Measurements from ENCODE around the gene GJA4. TPM values are rescaled to one million over a fixed set of nuclear protein-coding genes. Genes with fewer than 3 reads are reported as not detected.

Gene GJA4
- polyA plus RNA-seq, 1 donor from 2014 or later, result not detected

GRCh38 chr1:34792424-34792823, 375 bp upstream of the GJA4 start:
- Histone ChIP-seq H2AFZ (ENCODE audit: low read depth, low read length) (no peak overlapping the region), H3K9ac (ENCODE audit: low read length) (no peak overlapping the region), H3K27me3 (ENCODE audit: insufficient read depth, low read depth, low read length) (peaks cover 5% of the 10 kb centered on the region), H3K9me3 (ENCODE audit: low read length) (no peaks in the 10 kb centered on the region), H3K4me2 (ENCODE audit: low read length) (no peak overlapping the region), H3K27ac (ENCODE audit: low read length) (no peak overlapping the region), H3K79me2 (replicated peaks; ENCODE audit: insufficient read depth, low read length) (no peaks in the 10 kb centered on the region), H4K20me1 (ENCODE audit: insufficient read depth) (no peaks in the 10 kb centered on the region), H3K9me2 (ENCODE audit: insufficient read depth, low read length) (no peaks in the 10 kb centered on the region), H3K4me3 (ENCODE audit: low read length) (no peak overlapping the region), H3F3A (ENCODE audit: insufficient read depth, low read length, poor library complexity, severe bottlenecking) (no peaks in the 10 kb centered on the region), H3K36me3 (ENCODE audit: insufficient read depth, low read length) (no peaks in the 10 kb centered on the region)
- TF ChIP-seq MXI1 (conservative IDR thresholded peaks at IDR 0.05; ENCODE audit: poor library complexity, severe bottlenecking), result no peak
- TF ChIP-seq RAD21 (conservative IDR thresholded peaks at IDR 0.05), result no peak
- no peak for TF ChIP-seq SMC3 (conservative IDR thresholded peaks at IDR 0.05; ENCODE audit: poor library complexity)
- no peak for TF ChIP-seq TAF1 (IDR thresholded peaks at IDR 0.05; ENCODE audit: low read depth)
- no peak for TF ChIP-seq EZH2 (IDR thresholded peaks at IDR 0.05; ENCODE audit: borderline replicate concordance, insufficient read depth, low read length, poor library complexity, severe bottlenecking)
- TF ChIP-seq REST (IDR thresholded peaks at IDR 0.05; ENCODE audit: borderline replicate concordance), result no peak
- TF ChIP-seq CTCF (IDR thresholded peaks at IDR 0.05; ENCODE audit: poor library complexity, severe bottlenecking), result no peak
- TF ChIP-seq EP300 (conservative IDR thresholded peaks at IDR 0.05; ENCODE audit: poor library complexity, severe bottlenecking), result no peak

GRCh38 chr1:34794001-34794789, 1.4 kb downstream of the GJA4 start:
- no peak overlapping the region for H3K4me3 ChIP-seq (ENCODE audit: low read length)
- H3K27ac ChIP-seq (ENCODE audit: low read length), result no peak overlapping the region
- H3K27me3 ChIP-seq (ENCODE audit: insufficient read depth, low read depth, low read length), result peaks cover 5% of the 10 kb centered on the region

More at GRCh38 chr1:34794001-34794789, 1.4 kb downstream of the GJA4 start:
- Histone ChIP-seq H2AFZ (ENCODE audit: low read depth, low read length) (no peak overlapping the region), H3K9ac (ENCODE audit: low read length) (no peak overlapping the region), H3F3A (ENCODE audit: insufficient read depth, low read length, poor library complexity, severe bottlenecking) (no peaks in the 10 kb centered on the region), H4K20me1 (ENCODE audit: insufficient read depth) (no peaks in the 10 kb centered on the region), H3K9me3 (ENCODE audit: low read length) (no peaks in the 10 kb centered on the region), H3K4me2 (ENCODE audit: low read length) (no peak overlapping the region), H3K36me3 (ENCODE audit: insufficient read depth, low read length) (no peaks in the 10 kb centered on the region), H3K79me2 (replicated peaks; ENCODE audit: insufficient read depth, low read length) (no peaks in the 10 kb centered on the region), H3K9me2 (ENCODE audit: insufficient read depth, low read length) (no peaks in the 10 kb centered on the region)
- no peak for TF ChIP-seq TAF1 (IDR thresholded peaks at IDR 0.05; ENCODE audit: low read depth)
- TF ChIP-seq RAD21 (conservative IDR thresholded peaks at IDR 0.05), result no peak

All from neural cell (in vitro differentiated cells).